ENCODE data around the gene OR10K2.
"Not testable (repeated sequence)": the region's sequence is repeated elsewhere in the genome, so short reads cannot be mapped to it uniquely, and the experiment has no call there.

OR10K2 gene, protein sequence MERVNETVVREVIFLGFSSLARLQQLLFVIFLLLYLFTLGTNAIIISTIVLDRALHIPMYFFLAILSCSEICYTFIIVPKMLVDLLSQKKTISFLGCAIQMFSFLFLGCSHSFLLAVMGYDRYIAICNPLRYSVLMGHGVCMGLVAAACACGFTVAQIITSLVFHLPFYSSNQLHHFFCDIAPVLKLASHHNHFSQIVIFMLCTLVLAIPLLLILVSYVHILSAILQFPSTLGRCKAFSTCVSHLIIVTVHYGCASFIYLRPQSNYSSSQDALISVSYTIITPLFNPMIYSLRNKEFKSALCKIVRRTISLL

DNA sequence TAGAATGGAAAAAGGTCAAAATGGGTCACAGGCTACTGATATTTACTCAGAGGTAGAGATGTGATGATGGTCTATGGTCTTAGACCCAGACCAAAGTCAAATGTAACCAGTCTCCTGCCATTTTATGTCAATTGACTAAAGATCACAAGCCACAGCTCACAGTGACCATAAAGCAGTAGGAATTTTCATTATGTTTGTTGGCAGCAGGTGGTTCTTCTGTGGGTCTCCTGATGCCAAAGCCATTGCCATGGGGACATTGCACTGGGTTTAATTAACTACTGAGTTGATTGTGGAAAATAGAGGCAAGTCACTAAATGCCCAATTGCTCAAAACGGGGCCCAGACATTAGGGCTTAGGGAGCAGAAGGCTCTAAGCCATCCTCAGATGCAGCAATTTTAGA lies at the start of gene OR10K2:
Gene OR10K2, minus strand, starts transcription at position 101 of the 400 bp plus-strand sequence. CDS start 5,371 bp downstream, outside the sequence.
- DNase-seq, result no peak

DNA sequence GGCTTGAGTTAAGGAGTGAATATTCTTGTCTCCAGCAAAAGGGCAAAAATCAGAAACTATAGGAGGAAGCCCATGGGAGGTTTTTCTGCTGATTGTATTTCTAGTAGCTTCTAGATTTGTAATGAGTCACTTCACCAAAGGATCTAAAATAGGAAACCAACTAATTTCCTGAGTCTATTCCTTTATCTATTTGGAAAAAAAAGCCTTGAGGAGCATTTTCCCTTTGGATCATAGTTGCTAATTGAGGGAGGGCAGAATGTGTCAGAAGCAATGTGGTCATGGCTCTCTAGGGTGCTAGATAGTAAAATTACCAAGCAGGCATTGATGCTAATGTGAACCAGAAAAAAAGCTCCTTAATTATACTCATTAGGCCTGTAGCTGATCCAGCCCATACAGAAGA lies 45.9 kb upstream of the OR10K2 start, which contains the start of gene OR10R2:
Gene OR10R2, plus strand, starts transcription at position 301 of the 400 bp plus-strand sequence. CDS start 106 bp downstream, outside the sequence.
- DNase-seq, result no peak

DNA sequence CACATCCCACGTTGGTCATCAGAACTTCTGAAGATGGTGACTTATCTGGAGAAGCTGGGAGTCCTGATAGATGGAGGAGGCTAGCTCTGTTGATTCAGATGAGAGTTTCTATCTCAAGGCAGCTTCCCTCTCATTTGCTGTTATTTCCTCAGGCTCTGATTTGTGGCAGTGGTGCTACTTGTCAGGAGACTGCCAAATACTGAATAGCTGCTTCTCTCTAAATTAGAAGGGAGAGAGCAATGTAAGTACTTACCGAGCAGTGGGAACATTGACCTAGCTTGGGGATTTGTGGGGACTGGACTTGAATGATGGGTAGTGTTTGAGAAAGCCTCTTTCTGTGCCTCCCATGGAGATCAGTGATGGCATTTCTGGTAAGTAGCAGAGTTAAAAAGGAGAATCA lies 35.5 kb upstream of the OR10K2 start, which contains the start of gene OR10K1:
Gene OR10K1, plus strand, starts transcription at position 301 of the 400 bp plus-strand sequence. CDS start 3,728 bp downstream, outside the sequence.
- no peak for DNase-seq

DNA sequence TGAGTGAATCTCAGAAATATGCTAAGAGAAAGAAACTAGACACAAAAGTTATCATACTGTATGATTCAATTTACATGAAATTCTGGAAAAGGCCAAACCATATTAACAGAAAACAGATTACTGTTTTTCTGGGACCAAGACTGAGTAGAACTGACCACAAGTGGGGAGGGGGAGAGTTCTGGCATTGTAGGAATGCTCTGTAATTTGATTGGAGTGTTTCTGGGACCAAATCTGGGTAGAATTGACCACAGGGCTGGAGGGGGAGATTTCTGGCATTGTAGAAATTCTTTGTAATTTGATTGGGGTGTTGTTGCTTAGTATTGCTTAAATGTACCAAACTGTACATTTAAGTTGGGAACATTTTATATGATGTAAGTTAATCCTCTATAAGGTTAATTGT lies 32.2 kb upstream of the OR10K2 start:
- DNase-seq, result no peak

DNA sequence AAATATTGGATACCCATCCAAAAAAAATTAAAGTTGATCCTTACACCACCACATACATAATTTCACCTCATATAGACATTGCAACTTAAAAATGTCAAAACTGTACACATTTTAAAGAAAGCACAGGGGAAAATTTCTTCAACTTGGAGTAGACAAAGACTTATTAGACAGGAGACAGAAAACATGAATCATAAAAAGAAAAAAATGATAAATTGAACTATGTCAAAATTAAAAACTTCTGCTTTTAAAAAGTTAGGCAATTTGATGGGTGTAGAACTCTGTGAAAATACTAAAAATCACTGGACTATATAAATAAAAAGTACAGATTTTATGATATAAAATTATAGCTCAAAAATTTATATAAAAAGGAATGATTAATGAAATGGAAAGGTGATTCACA lies 31.2 kb upstream of the OR10K2 start:
- DNase-seq, result no peak

DNA sequence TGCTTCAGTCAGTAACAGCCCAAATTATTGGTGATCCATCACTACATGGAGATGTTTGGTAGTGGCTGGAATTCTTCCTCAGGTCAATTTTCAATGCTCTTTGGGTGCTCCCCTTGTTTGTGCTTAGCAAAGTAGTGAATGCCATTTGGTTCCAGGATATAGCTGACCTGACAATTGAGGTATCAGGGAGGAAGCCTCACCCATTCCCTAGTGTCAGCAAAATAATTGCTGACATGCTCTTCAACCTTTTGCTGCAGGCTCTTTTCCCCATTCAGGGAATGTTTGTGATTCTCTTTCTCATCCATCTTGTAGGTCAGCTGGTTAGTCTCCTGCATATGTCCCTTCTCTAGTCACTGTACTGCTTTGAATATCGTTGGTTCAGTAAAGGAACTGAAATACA lies 28.5 kb upstream of the OR10K2 start:
- DNase-seq, result no peak

DNA sequence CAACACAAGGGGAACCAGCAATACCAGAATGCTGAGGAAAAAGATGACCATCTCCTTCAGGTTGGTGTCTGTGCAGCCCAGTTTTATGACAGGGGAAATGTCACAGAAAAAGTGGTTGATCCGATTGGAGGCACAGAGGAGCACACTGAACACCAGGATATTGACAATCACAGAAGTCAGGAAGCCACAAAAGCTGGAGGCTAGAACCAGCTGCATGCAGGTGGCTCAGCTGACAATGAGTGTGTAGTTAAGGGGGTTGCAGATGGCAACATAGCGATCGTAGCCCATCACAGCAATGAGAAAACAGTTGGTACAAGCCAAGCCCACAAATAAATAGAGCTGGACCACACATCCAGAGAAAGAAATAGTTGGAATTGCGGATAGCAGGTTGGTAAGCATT lies 19.3 kb upstream of the OR10K2 start:
- DNase-seq, result no peak

DNA sequence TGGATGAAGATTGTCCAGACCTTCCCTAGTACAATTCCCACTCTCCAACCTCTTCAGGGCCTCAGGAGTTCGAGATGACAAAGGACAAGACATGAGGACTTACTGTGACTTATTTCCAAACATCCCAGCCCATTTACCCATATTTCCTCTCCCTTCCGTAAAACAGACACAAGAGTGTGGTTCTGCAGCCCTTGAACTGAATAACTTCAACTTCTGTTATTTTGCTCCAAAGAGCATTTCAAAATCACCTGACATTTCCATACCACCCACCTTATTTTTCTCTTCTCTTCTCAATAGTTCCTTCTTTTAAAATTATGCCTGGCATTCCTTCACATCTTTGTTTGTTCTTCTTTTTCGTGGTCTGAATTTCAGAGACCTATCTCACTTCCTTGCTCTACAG lies 8.7 kb upstream of the OR10K2 start:
- DNase-seq, result no peak

DNA sequence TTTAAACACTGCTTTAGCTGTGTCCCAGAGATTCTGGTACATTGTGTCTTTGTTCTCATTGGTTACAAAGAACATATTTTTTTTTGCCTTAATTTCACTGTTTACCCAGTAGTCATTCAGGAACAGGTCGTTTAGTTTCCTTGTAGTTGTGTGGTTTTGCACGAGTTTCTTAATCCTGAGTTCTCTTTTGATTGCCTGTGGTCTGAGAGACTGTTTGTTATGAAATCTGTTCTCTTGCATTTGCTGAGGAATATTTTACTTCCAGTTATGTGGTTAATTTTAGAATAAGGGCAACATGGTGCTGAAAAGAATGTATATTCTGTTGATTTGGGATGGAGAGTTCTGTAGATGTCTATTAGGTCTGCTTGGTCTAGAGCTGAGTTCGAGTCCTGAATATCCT lies 4.1 kb upstream of the OR10K2 start:
- DNase-seq, result not testable (repeated sequence)

DNA sequence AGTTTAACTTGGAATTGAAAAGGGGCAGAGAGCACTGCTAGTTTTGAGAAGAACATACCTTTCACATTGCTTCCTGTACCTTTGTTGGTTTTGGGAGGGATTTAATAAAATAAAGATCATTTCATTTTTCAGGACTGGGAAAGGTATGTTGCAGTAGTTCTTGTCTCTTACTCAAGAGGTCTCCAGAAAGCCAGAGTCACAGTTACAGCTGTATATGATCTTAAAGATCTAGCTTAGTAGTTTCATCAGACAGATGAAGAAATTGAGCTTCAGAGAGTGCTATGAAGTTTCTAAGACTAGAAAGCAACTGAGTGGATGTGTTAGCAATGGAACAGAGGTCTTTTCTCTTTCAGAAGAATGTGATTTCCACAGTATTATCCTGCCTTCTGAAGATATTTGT lies 1.0 kb downstream of the OR10K2 start:
- DNase-seq, result no peak

DNA sequence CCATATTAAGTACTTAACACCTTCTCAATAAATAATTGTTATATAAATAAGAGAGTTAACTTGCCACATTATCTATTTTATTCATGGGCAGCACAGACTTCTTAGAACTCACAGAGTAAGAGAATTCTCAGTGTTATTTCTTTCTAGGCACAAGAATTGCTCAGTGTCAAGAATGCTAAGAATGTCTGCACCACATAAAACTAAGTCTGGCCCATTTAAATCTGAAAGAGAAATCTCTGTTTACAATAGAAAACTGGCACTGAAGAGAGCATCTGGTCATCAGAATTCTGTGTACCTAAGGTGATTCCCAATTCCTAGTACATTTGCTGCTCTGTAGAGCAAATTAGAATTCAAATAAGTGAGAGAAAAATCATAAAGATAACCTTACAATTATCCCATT lies 3.8 kb downstream of the OR10K2 start:
- DNase-seq, result no peak

DNA sequence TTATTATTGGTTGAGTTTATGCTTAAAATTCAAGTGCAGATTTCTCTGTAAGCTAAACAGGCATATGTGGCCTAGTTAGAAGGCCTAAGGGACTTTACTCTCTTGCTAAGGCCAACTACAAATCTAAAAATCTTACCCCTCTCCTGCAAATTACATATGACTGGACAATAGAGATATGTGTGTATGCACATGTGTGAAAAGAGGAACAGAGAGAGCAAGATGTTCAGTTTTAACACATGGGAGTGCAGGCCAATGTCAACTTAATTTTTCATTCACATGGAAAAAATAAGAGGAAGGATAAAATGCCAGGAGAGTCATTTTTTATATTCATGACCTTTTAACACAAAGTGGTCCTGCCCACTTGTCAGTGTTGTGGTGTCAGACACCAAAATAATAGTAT lies 8.5 kb downstream of the OR10K2 start:
- DNase-seq, result no peak

DNA sequence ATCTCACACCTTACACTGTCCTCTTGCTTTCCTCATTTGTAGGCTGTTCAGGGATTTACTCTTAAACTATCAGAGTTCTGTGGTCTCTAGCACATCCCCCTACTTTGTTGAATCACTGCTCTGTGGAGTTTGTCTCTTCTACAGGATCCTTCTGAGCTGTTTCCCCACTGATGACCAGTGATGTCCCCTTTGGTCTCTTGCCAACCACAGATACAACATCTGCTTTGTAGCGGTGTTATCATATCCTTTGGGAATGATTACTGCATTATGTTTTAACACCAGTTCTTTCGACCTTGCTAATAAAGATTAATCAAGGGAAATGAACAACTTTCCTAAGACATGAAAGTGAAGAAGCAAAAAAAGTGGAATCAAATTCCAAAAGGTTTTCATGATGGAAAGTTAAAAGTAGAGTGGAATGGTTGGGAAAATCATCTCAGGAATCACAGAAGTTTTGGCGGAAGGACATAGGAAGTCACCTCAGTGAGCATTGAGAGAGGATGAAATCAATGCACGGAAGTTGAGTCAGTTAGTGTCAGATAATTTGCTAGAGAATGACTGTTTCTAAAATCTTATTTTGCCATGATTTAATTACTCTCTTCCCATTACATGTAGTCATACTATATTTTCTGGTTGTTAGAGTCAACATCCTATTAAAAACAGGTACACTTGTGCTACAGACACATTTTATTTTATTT lies 11.2 kb downstream of the OR10K2 start:
- no peak for DNase-seq

DNA sequence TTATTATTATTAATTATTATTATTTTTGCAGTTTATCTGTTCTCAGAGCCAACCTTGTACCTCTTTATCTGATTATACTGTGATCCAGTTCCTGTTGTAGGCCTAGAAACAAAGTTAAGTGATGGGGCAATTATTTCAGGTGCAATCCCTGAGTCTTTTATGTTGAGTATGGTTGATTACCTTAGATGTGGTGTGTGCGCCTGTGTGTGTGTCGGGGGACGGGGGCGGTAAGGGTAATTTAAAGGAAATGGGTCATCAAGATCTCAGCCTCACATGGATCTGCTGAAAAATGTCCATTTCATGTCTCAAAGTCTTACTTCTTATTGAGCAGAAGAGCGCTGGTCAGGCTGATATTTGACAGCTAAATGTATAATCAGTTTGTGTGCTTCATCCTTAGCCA lies 18.9 kb downstream of the OR10K2 start:
- DNase-seq, result no peak

DNA sequence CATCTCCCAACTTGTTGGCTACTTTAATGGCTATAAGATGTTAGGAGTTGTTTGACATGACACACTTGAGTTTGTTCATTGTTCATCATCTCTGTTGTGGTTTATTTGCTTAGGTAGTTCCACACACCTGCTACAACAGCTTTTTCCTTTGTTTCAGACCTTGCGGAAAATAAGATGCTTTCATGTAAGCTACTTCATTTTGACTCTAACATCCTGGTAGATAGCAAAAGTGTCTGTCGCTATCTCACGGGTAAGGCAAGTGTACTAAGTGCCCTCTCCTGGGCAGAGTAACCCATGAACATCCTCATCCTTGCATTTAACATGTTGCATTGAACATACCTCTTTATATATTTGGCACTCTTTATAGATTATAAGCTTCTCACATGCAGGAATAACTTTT lies 25.2 kb downstream of the OR10K2 start:
- no peak for DNase-seq

DNA sequence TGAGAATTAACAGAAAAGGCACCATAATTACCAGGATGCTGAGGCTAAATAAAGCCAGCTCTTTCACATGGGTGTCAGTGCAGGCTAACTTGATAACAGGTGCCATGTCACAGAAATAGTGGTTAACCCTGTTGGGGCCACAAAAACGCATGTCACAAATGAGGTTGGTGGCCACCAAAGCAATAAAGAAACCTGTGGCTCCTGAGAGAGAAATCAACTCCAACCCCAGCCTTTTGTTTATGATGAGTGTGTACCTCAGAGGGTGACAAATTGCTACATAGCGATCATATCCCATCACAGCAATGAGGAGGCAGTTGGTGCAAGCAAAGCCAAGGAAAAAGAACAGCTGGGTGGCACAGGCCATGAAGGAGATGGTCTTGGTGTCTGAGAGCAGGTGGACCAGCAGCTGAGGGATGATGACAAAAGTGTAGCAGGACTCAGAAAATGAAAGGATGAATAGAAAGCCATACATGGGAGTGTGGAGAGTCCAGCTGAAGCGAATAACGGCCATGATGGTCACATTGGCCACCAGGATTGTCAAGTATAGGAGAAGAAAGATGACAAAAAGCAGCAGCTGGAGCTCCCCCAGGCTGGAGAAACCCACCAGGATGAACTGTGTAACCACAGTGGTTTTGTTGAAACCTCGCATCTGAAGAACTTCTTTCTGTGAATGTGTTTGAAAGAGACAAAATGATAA lies 27.1 kb downstream of the OR10K2 start, which contains the start of gene OR10T2:
Gene OR10T2, minus strand, starts transcription at position 649 of the 697 bp plus-strand sequence. Its CDS starts 0 bp downstream, at position 649.
- DNase-seq, result no peak

DNA sequence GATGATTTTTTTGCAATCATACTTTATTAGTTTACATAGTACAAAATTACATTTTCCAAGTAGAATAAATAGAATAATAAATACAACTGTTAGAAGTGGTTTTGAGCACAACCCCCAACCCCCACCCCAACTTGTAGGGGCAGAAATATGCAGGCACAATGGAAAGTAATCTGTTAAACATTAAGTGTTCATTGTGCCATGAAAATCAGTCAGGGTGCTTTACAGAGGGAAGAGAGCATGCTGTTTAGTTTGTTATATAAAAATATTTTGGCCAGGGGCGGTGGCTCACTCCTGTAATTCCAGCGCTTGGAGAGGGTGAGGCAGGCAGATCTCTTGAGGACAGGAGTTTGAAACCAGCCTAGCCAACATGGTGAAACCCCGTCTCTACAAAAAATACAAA lies 29.4 kb downstream of the OR10K2 start:
- DNase-seq, result no peak

DNA sequence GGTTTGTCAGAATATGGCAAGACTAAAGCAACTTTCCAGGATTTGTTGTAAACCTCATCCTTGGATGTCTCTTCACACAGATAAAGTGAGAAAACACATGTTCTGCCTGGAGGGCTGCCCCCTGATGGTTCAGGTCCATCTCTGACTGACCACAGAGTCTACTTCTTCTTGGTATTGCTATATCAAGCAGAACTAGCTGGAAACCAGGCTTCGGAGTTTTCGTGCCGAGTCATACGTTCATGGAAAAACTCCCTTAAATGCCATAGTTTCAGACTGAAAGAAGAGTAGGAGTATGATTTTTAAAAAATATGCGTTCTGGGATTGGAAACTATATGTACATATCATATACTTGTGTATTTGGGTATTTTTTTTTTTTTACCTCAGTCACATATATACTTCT lies 32.6 kb downstream of the OR10K2 start:
- DNase-seq, result no peak

DNA sequence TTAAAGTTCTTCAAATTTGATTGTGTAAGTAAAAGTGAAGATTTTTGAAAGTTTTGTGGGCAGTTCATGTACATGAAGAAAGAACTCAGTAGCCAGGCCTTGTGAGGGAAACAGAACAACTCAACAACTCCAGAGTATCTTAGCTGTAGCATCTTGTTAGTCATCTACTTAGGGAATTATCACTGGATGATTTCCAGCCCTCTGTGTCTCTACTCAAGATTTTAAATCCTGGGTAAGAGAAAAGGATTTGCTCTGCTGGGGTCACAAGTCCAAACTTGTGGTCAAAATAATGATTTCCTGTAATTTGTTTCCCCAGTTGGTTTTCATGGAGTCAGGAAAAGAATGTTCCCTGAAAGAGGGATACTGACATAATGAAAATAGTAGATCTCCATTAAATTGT lies 34.9 kb downstream of the OR10K2 start:
- no peak for DNase-seq

DNA sequence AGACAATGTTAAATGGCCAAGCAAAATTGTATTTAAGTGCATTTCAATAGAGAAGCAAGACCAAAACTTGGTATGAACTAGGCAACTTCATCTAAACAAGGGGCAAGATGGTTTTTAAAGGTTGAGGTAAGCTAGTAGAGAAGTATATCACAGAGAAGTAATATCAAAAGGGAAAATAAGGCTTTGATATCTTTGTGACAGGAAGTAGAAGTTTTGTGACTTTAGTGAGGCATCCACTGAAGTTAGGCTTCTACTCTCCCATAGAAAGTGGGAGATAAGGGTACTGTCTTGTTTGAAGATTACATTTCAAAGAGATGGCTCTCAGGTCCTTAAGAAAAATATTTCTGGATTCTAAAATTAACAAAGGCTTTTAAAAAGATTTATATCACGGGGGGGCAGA lies 35.7 kb downstream of the OR10K2 start:
- DNase-seq, result no peak

DNA sequence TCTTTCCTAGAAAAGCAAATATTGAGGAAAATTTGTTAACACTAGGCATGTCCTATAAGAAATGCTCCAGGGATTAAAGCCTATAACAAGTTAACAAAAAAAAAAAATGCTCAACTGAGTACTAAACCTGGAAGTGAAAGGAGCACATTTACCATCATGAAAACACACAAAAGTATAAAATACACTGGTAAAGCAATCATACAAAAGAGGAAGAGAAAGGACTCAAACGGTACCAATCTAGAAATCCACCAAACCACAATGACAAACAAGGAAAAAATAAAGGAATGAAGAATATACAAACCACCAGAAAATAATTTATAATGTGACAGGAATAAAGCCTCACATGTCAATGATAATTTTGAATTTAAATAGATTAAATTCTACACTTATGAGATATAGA lies 51.2 kb downstream of the OR10K2 start:
- no peak for DNase-seq

DNA sequence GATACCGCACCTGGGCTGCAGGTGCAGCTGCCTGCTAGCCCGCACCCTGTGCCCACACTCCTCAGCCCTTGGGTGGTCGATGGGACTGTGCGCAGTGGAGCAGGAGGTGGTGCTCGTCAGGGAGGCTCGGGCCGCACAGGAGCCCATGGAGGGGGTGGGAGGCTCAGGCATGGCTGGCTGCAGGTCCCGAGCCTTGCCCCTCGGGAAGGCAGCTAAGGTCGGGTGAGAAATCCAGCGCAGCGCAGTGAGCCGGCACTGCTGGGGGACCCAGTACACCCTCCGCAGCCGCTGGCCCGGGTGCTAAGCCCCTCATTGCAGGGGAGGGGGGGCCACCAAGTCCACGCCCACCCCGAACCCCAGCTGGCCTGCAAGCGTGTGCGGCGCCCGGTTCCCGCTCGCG lies 51.9 kb downstream of the OR10K2 start:
- DNase-seq, result not testable (repeated sequence)

DNA sequence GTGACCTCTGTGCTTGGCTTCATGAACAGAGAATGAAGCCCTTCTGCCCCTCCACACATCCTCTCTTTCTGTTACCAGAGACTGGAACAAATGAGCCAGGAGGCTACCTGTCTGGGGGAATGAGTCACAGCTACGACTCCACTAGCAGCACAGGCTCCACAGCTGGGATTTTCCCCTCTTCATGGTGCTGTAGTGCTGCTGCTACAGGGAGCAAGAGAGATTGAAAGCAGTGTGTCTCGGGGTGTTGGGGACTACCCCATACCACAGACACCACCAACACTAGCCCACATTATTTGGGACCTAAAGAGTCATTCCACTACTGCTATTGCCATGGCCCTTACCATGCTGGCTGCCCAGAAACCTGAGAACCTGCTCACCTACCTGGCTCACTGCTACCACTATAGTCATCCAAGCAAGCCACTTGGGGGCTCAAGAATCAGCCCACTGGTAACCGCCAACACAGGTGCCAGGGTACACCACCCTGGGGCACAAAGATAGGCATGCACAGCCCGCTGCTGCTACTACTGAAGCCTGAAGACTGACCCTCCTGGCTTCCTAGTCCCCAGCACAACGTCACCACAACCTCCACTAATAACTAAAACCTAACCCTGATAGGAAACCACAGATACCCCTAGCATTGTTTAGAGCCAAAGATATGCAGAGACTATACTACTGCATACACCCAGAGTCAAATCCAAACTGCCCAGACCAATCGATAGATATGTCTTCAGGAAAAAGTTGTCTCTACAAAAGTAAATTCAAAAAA lies 54.7 kb downstream of the OR10K2 start:
- no peak for DNase-seq
